Suppressor macrophage treated with lipopolysaccharide for 4 hours (primary cell): ENCODE results near the gene ASTE1.
"Not testable (repeated sequence)": the region's sequence is repeated elsewhere in the genome, so short reads cannot be mapped to it uniquely, and the experiment has no call there.

Source experiments
- DNase-seq: peaks from one replicate; pipeline ENCODE4 v3.0.0-alpha.2; 2020

The ASTE1 gene

DNA sequence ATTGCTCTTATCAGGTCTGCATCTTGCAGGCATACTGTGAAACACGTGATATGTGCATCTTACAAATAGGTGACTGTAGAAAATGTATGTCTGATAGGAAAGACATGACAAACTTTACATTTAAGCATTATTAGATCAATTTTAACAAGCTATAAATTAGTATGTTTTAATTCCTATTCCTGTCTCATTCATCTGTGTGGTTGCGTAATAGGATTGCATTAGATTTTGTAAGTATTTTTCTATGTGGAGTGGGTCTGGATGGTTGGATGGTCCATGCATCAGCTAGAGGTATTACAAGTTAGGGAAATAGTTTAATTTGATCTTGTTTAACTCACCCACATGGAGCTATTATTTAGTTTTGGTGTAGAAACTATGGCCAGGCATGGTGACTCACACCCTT lies 18.8 kb downstream of the ASTE1 start:
- no peak for DNase-seq

DNA sequence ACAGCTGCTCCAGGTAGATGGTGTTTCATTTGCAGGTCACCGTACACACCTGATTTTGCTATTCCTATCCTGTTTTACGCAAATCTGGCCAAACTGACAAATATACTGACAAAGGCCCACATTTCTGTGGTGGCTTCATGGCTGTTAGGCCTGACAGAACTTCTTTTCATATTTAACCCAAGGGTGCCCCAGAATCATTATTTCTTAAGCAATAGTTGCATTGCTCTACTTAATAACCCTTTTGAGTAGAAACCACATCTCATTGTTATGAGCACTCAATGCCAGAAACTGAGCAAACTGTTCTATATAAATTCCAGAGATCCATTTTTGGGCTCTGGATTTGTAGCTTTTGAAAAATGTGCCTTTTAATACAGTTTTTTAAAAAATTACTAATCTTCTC lies 19.4 kb downstream of the ASTE1 start:
- DNase-seq = no peak

DNA sequence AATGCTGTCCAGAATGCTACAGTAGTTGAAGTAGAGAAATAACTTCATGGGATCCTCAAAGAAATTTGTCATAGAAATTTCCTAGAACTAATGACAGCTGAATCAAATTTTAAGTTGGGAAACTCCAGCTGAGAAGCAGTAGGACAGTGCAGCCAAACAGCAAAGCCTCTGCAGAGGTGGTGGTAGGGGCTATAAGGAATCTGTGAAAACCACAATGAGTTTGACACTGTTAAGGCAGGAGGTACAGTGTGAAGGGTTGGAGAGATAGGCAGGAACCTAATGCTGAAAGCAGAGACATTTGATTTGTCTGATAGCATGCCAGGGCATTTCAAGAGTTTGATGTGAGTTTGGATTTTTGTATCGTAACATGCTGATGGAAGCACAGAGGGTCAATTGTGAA lies 22.0 kb downstream of the ASTE1 start:
- DNase-seq = no peak

DNA sequence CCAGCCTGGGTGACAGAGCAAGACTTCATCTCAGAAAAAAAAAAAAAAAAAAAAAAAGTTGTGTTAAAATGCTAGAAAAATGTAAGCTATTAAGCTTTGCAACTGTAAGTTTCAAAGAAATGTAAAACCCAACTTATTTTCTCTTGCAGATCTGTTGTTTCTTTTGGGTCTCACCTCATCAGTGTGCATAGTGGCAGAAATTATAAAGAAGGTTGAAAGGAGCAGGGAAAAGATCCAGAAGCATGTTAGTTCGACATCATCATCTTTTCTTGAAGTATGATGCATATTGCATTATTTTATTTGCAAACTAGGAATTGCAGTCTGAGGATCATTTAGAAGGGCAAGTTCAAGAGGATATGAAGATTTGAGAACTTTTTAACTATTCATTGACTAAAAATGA lies 25.6 kb downstream of the ASTE1 start:
- DNase-seq = no peak

DNA sequence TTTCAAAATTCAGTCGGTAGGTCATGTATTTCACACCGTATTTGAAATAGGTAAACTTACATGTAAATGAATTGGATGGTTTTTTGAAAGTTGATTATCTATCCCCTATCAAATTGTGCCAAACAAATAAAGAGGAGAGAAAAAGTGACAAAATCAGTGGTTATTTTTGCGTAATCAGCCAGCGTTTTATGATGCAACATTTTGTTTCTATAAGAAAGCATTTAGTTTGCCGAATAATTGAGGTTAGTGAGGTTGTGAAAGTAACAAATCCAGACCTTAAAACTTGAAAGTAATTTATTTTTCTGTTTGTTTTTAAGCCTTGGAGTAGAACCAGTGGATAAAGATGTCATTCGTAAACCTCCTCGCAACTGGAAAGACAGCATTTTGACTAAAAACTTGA lies 29.3 kb downstream of the ASTE1 start:
- DNase-seq = peak; percentile 41

DNA sequence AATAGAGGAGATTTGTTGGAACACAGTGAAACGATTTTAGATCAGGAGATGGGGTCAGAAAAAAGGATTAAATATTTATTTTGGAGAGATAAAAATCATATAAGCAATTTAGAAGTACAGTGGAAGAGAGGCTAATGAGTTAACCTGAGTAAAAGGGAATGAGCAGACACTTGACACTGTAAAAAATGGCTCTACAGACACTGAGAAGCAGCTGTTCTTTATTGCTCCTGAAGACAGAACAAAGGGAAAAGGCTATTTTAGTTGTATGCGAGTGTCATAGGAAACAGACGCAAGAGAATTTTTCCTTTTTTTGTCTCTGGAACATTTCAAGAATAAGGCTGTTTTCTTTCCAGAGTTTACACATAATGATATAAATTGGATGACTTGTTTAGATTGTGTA lies 34.3 kb downstream of the ASTE1 start:
- DNase-seq = no peak

DNA sequence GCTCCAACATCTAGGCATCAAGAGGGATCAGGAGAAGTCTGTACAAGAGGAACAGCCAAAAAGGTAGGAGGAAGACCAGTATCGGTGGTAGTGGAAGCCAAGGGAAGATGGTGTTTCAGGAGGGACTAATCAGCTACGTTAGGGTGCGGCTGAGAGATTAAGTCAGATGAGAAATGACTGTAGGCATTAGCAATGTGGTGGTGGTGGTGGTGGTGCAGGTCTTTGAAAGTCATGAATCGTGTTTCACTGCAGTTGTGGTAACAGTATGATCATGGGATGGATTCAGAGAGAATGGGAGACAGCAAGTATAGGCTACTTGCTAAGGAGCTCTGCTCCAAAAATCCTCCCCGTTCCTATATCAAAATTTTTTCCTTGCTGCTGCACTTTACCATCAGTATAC lies 35.5 kb downstream of the ASTE1 start:
- no peak for DNase-seq

DNA sequence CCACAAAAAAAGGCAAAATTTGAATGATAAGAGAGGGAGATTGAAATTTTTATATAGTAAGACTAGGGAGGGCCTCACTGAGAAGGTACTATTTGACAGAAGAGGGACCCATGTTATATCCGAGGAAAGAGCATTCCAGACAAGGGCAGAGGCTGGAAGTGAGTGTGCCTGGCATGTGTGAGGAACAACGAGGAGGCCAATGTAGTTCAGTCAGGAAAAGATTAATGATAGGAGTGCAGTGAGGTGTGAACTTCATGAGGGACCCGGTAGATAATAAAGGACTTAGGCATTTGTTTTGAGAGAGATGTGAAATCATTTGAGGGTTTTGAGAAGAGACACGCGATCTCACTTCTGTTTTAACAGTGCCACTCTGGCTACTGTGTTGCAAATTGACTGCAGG lies 36.3 kb downstream of the ASTE1 start:
- no peak for DNase-seq

DNA sequence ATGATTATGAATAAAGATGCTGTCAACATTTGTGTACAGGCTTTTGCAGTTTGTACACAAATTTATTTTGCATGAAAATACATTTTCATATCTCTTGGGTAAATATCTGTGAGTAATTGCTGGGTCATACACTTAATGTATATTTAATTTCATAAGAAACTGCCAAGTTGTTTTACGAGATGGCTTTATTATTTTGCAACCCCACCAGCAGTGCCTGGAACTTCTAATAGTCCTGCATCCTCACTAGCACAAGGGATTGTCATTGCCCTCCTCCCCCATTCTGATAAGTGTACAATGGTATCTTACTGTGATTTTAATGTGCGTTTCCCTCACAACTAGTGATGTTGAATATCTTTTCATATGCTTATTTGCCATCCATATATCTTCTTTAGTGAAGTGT lies 45.2 kb downstream of the ASTE1 start:
- DNase-seq = no peak

DNA sequence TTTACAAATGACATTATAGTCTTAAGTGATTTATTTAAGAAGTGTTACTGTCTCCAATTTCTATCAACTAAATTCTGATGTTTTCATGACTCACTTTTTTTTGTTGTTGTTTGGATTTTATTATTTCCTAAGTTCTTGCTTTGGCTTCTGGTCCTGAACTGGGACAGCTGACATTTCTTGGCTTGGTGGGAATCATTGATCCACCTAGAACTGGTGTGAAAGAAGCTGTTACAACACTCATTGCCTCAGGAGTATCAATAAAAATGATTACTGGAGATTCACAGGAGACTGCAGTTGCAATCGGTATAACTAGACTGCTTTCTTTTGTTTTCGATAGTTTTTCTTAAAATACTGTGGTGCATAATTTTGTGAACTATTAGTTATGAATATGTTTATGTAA lies 47.5 kb downstream of the ASTE1 start:
- DNase-seq = no peak

DNA sequence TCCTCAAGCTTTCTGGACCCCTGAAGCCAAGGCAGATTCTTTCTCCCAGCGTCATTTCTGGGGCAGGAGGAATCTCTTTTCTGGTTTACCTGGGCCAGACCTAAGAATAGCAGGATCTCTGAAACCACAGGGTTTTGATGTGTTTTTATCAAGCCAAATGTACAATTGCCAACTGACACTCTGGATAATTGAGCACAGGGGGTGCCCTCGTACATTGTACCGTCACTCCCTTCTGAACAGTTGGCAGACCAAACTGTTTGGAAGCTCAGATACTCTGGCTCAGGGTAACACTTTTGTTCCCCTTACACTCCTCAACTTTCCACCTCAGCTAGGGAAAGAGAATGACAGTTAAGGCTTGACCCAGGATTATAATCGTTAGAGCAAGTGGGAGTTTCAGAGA lies 49.9 kb downstream of the ASTE1 start:
- no peak for DNase-seq

DNA sequence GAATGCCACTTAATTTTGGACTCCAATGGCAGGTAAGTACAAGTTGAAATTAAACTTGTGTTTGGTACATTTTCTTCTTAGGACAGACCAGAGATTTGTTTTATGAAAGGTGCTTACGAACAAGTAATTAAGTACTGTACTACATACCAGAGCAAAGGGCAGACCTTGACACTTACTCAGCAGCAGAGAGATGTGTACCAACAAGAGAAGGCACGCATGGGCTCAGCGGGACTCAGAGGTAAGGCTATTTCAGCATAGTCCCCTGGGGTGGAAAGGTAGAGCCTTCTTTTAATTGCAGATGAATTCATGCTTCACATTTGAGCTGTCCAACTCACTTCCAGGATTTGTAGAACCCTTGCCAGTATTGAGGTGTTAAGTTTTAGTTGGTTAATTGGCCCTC lies 51.4 kb downstream of the ASTE1 start:
- DNase-seq = no peak

DNA sequence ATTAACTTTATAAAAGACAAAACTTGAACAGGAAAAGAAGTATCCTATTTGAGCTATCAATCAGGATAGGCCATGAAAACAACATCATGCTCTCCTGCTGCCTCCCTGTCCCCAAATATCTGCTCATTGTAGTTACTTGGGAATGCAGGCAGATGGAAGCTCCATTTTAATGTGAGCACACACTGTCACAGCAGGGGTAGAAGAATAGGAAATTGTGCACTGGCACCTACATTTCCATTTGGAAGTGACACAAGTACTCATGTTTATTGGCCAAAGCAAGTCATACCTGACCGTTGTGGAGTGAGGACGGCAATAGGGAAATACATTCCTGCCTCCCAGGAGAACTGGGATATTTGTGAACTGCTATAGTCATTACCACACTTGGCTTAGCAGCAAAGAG lies 52.4 kb downstream of the ASTE1 start:
- DNase-seq = no peak

DNA sequence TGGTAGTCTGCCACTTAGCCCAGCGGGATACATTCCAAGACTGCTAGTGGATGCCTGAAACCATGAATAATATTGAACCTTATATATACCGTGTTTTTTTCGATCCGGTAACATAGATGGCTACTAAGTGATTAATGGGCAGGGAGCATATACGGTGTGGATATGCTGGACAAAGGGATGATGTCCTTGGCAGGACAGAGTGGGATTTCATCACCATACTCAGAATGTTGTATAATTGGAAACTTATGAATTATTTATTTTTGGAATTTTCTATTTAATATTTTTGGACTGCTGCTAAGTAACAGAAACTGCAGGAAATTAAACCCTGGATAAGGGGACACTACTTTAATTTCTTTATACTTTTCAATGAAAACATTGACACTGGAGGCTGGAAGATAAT lies 53.2 kb downstream of the ASTE1 start:
- DNase-seq = no peak

DNA sequence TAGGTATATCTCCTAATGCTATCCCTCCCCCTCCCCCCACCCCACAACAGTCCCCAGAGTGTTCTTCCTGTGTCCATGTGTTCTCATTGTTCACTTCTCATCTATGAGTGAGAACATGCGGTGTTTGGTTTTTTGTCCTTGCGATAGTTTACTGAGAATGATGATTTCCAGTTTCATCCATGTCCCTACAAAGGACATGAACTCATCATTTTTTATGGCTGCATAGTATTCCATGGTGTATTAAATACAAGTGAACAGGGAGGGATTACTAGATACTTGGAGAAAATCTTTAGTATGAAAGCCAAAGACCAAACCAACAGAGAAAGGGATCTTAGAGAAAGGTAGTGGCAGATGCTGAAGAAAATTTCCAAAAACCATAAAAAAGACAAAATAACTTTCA lies 54.0 kb downstream of the ASTE1 start:
- DNase-seq = not testable (repeated sequence)

DNA sequence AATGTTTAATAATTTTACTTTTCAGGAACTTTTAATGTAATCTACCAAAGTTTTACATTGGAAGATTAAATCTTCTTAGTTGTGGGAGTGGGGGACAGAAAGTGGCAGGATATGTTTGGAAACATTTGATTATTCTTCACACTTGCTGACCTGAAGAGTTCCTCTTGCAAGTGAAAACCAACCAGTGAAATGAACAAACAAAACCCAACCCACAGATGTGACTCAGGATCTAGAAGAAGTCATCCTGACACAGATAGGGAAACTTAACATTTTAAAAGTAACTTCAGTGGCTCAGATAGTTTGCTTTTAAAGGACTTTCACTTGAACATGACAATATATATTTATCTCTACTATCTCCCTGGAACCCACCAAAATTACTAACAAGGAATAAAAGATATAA lies 55.4 kb downstream of the ASTE1 start:
- DNase-seq = peak; percentile 39

DNA sequence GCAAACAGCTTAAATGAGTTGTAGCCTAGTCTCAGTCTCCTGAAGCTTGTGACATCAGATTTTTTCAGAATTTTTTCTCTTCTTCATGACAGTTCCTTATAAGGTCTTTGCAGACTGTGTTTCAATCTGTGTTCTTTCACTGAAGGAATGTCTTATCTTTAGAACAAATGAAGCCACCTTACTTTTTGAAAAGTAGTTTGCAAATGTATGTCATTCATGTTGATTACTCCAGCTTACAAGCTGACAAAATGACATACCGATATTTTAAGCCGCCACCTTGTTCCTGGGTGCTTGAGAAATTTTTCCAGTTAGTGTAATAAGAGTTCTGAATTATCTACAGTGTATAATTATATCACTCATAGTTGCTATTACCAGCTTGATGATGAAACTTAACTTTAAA lies 57.0 kb downstream of the ASTE1 start:
- no peak for DNase-seq

DNA sequence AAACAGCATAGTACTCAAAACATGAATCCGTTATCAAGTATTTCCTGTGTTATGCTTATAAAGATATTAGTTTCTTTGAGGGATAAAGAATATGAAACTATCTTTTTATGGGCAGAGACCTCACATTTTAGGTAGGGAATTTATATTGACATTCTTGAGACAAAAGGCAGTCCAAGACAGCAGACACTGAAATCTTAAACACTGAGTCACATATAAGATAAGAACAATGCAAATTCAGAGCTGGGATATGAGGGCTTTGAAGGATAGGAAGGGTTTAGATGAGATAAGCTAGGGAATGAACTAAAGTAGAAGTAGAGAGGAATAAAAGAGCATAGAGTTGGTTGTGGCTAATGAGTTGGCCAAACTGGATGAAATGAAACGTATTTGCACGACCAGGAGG lies 58.4 kb downstream of the ASTE1 start:
- DNase-seq = no peak

DNA sequence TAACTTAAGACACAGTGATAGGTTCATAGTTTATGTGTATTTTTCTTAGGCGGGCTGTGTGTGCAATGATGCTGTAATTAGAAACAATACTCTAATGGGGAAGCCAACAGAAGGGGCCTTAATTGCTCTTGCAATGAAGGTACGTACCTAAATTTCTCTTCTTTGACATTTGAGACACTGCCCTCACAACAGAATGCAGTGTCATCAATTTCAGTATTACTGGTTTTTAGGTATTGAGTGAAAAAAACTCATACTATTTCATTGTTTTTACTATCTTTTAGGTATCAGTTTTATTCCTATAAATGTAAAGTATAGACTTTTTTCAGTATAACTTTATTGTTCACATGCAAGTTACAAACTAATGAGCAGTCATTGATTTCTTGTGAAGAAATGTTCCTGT lies 59.3 kb downstream of the ASTE1 start:
- no peak for DNase-seq

DNA sequence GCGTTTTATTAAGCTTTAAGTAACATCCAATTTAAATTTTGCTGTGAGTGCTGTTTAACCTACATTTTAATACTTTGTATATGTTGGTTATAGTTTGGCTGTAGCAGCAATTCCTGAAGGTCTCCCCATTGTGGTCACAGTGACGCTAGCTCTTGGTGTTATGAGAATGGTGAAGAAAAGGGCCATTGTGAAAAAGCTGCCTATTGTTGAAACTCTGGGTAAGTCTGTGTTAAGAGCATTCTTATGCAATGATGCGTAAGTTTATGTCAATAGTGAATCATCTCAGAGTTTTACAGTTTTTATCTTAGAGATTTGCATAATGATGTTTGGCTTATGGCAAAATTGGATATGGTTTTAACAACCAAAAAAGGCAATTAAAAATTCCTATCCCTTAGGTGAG lies 62.7 kb downstream of the ASTE1 start:
- peak; percentile 58 for DNase-seq
